GM10847 (cell line): ENCODE data around the gene SPTBN4.

Experiments used
- POLR2A ChIP-seq: IDR thresholded peaks from 2 replicates; pipeline ENCODE4 v1.6.1; 2011; ENCODE audit not compliant: insufficient read length; ENCODE audit errors: extremely low read depth

The SPTBN4 gene

DNA sequence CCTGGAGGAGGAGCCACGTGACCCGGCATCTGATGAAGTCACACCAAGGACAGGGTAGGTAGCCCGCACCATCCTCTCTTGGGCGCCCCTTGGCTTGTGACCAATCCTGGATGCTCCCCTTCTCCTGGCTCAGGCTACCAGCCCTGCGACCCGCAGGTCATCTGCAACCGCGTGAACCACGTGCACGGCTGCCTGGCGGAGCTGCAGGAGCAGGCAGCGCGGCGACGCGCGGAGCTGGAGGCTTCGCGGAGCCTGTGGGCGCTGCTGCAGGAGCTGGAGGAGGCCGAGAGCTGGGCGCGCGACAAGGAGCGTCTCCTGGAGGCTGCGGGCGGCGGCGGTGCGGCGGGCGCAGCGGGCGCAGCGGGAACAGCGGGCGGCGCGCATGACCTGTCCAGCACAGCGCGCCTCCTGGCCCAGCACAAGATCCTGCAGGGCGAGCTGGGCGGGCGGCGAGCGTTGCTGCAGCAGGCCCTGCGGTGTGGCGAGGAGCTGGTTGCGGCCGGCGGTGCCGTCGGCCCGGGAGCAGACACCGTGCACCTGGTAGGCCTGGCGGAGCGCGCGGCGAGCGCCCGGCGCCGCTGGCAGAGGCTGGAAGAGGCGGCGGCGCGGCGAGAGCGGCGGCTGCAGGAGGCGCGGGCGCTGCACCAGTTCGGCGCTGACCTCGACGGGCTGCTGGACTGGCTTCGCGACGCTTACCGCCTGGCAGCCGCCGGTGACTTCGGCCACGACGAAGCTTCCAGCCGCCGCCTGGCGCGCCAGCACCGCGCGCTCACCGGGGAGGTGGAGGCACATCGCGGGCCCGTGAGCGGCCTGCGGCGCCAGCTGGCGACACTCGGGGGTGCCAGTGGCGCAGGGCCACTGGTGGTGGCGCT lies 45.9 kb downstream of the SPTBN4 start:
- TF ChIP-seq POLR2A, result no peak

DNA sequence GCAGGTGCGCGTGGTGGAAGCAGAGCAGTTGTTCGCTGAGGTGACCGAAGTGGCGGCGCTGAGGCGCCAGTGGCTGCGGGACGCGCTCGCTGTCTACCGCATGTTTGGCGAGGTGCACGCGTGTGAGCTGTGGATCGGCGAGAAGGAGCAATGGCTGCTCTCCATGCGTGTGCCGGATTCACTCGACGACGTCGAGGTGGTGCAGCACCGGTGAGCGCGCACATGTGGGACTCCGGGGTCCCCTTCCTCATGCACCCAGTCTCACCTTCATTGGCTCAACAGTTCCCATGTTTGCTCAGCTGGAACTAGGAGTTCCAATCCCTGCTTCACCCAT lies 46.5 kb downstream of the SPTBN4 start:
- TF ChIP-seq POLR2A, result no peak

DNA sequence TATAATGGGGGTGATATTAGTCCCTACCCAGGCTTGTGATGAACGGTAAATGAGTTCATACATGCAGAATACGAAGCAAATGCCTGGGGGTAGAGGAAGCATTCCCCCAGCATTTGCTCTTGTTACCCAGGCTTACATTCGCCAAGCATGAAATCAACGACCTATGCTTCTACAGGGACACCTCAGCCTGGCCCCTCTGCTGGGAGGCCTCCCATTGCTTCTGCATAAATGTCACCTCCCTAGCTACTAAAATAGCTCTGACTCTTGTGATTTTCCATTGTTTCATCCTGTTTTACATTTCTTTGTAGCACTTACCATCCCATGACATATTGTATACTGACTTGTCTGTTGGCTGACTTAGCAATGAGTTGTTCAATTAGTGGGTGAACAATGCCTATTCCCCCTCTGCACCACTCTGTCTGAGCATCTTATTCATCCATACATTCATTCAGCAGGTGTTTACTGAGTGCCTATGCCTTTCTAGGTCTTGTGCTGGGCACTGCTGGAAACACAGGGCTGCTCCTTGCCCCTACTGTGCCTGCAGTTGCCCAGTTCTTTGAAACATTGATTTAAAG lies 47.0 kb downstream of the SPTBN4 start:
- TF ChIP-seq POLR2A, result no peak

DNA sequence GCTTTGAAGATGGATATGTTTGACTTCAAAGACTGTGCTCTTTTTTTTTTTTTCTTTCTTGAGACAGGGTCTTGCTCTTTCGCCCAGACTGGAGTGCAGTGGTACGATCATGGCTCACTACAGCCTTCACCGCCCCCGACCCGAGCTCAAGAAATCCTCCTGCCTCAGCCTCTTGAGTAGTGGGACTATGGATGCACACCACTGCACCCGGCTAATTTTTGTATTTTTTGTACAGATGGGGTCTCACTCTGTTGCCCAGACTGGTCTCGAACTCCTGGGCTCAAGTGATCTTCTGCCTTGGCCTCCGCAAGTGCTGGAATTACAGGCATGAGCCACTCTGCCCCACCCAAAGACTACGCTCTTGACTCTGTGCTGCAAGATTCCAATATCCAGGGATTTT lies 50.4 kb downstream of the SPTBN4 start:
- TF ChIP-seq POLR2A, result no peak

DNA sequence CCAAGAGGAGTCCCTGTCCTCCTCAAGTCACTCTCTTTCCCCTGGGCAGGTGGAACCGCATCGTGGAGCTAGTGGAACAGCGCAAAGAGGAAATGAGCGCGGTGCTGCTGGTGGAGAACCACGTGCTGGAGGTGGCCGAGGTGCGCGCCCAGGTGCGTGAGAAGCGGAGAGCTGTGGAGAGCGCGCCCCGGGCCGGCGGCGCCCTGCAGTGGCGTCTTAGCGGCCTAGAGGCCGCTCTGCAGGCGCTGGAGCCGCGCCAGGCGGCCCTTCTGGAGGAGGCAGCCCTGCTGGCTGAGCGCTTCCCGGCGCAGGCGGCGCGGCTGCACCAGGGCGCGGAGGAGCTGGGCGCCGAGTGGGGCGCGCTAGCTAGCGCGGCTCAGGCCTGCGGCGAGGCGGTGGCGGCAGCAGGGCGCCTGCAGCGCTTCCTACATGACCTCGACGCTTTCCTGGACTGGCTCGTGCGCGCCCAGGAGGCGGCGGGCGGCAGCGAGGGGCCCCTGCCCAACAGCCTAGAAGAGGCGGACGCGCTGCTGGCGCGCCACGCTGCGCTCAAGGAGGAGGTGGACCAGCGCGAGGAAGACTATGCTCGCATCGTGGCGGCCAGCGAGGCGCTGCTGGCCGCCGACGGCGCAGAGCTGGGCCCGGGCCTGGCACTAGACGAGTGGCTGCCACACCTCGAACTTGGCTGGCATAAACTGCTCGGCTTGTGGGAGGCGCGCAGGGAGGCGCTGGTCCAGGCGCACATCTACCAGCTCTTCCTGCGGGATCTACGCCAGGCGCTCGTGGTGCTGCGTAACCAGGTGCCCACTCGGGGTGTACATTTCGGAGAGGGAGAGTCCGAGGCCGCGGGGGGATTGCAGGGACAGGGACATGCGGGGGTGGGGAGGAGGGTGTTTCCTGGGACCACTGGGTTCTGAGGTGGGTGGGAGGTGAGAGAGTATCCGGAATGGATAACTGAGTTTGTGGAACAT lies 52.8 kb downstream of the SPTBN4 start:
- no peak for TF ChIP-seq POLR2A

DNA sequence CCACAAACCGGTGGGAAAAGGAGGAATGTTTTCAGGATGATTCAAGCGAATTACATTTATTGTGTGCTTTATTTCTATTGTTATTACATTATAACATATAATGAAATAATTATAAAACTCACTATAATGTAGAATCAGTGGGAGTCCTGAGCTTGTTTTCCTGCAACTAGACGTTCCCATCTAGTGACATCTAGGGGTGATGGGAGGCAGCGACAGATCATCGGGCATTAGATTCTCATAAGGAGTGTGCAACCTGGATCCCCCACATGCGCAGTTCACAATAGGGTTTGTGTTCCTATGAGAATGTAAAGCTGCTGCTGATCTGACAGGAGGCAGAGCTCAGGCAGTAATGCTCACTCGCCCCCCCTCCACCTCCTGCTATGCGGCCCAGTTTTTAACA lies 54.5 kb downstream of the SPTBN4 start:
- TF ChIP-seq POLR2A, result no peak

DNA sequence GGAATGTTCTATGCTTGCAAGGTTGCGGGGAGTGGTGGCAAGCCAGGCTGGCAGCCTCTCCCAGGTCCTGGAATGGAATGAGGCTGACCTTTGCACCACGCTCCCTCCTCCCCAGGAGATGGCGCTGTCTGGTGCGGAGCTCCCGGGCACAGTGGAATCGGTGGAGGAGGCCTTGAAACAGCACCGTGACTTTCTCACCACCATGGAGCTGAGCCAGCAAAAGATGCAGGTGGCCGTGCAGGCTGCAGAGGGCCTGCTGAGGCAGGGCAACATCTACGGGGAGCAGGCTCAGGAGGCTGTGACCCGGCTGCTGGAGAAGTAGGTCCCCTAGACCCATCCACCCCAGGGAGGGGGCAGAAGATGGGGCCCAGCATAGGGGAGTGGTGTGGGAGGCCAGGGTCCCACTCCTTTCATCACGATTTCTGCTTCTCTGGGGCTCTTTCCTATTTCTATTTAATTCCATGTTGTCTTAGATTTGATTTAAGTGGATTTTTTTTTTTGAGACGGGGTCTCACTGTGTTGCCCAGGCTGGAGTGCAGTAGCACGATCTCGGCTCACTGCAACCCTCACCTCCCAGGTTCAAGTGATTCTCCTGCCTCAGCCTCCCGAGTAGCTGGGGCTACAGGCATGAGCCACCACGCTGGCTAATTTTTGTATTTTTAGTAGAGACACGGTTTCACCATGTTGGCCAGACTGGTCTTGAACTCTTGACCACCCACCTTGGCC lies 56.7 kb downstream of the SPTBN4 start:
- TF ChIP-seq POLR2A, result no peak

DNA sequence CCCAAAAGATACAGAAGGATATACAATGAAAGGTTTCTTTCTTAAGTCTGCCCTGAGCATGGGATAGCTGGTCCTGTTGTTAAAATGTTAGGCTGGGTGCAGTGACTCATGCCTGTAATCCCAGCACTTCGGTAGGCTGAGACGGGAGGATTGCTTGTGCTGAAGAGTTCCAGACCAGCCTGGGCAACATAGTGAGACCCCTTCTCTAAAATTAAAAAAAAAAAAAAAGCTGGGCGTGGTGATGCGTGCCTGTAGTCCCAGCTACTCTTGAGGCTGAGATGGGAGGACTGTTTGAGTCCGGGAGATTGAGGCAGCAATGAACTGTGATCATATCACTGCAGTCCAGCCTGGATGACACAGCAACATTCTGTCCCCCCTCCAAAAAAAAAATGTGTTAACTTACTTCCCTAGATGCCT lies 57.3 kb downstream of the SPTBN4 start:
- no peak for TF ChIP-seq POLR2A

DNA sequence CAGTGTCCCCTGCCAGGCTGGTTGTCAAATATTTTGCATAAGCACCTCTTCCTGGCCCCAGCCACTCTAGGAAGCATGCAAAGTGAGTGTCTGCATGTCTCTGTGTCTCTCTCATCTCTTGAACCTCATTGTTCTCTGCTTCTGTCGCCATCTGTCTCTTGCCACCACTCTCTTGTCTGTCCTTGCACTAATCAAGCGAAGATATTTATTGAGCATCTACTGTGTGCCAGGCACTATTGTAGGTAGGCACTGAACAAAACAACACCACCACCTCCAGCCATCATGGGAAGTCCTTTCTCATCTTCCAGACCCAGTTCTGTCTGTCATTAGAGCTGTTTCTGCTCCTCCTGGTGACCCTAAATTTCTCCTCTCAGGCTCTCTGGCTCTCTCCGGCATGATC lies 57.9 kb downstream of the SPTBN4 start:
- no peak for TF ChIP-seq POLR2A

DNA sequence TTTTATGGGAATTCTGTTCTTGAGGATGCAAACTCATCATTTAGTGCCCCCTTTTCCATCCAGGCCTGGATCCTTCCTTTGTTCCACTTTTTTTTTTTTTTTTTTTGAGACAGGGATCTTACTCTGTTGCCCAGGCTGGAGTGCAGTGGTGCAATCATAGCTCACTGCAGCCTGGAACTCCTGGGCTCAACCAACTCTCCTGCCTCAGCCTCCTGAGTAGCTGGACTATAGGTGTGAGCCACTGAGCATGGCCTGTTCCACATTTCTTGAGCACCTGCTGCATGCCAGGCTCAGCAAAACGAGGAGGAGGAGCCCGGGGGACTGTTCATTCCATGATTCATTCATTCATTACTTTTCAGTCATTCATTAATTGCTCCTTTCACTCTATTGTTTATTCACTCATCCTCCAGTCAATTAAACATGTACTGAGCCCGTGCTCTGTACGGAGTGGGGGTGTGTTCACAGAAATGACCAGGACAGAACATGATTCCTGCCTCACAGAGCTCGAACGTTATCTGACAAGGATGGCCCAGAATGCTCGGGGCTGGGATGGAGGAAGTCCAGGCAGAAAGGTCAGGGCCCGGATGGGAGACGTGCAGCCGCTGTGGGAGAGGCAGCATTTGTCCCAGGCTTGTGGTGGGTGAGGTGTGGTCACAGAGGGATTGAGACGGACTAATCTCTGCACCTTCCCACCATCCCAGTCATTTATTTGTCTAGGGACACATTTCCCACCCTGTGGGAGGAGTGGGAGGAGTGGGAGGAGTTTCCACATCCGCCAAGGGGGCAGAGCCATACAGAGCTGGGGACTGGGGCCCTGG lies 58.6 kb downstream of the SPTBN4 start:
- TF ChIP-seq POLR2A, result no peak

DNA sequence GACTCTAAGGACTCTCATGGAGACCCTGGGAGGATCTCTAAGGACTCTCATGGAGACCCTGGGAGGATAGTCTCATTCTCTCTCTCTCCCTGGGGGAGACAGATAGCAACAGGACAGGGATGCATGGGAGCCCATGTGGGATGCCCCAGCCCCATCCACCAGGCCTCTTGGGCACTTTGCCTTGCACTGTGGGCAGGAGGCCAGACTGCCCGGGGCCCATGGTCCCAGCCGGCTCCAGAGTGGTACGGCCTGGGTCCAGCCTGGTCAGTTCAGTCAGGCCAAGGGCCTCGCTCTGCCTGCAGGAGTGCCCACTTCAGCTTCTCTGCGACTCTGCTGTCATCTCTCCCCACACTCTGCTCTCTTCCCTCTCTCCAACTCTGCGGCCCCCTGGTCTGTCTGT lies 61.3 kb downstream of the SPTBN4 start:
- no peak for TF ChIP-seq POLR2A

DNA sequence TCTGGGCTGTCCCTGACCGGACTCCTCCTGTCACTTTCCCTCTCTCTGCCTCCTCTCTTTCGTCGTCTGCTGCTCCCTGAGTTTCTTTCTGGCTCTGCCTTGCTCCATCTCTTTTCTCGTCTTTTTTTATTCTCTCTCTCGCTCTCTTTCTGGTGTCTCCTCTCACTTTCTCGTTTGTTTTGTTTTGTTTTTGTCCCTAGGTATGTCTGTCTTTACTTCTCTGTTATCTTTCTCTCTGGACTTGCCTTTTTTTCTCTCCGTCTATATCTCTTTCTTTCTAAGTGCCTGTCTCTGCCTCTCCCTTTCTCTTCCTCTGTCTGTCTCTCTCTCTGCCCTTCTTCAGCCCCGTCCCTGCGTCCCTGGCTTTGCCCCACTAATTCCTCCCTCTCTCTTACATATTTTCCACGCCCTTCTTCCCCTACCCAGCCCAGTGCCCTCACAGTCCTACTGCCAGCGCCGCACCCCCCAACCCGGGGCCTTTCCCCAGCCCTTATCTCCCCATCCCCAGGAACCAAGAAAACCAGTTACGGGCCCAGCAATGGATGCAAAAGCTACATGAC lies 61.8 kb downstream of the SPTBN4 start:
- no peak for TF ChIP-seq POLR2A

DNA sequence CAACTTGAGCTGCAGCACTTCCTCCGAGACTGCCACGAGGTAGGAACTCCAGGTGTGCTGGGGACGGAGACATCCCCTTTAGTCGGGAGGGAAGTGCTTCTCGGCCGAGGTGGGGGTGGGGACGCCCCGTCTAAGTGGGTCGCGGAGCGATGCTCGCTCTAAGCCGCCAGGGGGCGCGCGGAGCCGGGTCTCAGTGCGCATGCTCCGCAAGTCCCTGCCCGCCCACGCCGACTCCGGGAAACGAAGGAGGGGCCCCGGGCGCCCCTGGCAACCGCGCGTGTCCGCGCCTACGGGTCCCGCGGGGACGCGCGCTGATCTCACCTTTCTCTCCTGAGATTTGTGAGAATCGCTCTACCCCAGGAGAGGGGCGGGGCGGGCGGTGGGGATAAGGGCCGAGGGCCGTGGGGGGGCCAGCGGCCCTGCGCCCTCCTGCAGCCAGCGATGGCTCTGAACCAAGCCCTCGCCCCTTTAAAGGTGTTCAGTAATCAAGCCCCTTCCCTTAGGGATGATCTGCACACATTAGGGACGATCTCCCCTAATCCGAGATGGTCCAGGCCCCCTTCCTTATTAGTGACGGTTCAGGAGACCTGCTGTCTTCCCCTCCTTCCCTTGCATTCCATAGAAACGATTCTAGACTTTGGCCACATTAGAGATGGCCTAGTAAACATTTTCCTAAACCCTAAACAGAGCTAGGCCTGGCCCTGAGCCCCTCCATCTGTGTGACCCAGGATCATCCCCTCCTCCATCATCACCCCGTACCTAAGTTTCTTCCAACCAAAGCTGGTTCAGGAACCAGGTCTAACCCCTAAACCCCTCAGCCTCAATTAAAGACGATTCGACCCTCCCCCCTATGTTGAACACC lies 62.5 kb downstream of the SPTBN4 start:
- TF ChIP-seq POLR2A, result no peak
